ENCODE data around the gene TRIM59. TPM values are rescaled to one million over a fixed set of nuclear protein-coding genes. Genes with fewer than 3 reads are reported as not detected.
A peak's percentile ranks its signal among the peaks of the same experiment; 100 is the strongest.

The TRIM59 gene
- total and polyA plus RNA-seq, 9 of the 15 experiments (the other 6 are each of a cell fraction or from before 2014, with no cell fraction given) = 16.8 to 101 (median 34.8) TPM

DNA sequence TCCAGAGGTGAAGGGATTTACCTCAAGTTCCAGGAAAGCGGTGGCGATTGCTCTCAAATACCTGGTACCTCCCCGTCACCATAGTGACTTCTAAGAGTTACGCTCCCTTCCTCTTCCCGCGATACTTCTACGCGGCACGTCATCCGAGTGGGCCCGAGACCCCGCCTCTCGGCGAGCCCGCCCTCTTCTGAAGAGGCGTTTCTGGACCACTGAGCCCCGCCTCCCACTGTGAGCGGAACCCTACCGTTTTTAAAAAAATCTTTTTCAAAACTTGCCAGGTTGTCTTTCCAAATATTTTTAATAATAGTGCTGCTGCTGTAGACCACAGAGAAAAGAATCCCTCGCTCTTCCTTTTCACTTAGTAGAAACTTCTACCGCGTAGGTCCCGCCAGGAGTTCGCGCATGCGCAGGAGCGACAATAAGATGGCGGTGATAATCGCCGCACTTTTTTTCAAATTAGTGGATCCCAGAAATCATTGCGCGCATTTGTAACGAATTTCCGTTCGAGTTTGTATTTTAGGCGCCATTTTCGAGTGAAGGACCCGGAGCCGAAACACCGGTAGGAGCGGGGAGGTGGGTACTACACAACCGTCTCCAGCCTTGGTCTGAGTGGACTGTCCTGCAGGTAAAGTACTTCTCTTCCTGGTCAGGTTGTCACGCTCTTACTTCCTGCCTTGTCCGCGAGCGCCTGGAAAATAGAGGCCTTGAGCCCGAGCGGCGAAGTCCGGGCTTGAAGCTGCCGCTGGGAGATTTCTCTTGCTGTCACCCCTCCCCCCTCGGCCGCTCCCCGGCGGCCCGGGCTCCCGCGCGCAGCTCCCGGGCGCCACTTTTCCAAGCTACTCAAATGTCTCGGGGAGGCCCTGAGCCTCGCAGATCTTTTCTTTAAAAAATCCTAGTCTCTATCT lies 50.2 kb downstream of the TRIM59 start, which contains the start of the genes IFT80 and SMC4 (continued):
- TF ChIP-seq, protein P1, sequence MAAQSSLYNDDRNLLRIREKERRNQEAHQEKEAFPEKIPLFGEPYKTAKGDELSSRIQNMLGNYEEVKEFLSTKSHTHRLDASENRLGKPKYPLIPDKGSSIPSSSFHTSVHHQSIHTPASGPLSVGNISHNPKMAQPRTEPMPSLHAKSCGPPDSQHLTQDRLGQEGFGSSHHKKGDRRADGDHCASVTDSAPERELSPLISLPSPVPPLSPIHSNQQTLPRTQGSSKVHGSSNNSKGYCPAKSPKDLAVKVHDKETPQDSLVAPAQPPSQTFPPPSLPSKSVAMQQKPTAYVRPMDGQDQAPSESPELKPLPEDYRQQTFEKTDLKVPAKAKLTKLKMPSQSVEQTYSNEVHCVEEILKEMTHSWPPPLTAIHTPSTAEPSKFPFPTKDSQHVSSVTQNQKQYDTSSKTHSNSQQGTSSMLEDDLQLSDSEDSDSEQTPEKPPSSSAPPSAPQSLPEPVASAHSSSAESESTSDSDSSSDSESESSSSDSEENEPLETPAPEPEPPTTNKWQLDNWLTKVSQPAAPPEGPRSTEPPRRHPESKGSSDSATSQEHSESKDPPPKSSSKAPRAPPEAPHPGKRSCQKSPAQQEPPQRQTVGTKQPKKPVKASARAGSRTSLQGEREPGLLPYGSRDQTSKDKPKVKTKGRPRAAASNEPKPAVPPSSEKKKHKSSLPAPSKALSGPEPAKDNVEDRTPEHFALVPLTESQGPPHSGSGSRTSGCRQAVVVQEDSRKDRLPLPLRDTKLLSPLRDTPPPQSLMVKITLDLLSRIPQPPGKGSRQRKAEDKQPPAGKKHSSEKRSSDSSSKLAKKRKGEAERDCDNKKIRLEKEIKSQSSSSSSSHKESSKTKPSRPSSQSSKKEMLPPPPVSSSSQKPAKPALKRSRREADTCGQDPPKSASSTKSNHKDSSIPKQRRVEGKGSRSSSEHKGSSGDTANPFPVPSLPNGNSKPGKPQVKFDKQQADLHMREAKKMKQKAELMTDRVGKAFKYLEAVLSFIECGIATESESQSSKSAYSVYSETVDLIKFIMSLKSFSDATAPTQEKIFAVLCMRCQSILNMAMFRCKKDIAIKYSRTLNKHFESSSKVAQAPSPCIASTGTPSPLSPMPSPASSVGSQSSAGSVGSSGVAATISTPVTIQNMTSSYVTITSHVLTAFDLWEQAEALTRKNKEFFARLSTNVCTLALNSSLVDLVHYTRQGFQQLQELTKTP (IDR thresholded peaks at IDR 0.05; ENCODE audit: low read depth in 1 of 2, partially characterized antibody in 2 of 2) = peak; percentile 61 to 84
- TF ChIP-seq CREM (IDR thresholded peaks at IDR 0.05; ENCODE audit: low read depth) (peak; percentile 95), NBN (IDR thresholded peaks at IDR 0.05; ENCODE audit: low read depth) (peak; percentile 83), ZNF263 (CRISPR knock-in tag; IDR thresholded peaks at IDR 0.05; ENCODE audit: borderline replicate concordance) (no peak), FOXK1 (CRISPR knock-in tag; IDR thresholded peaks at IDR 0.05; ENCODE audit: borderline replicate concordance) (no peak), SIN3A (IDR thresholded peaks at IDR 0.05; ENCODE audit: borderline replicate concordance in 2 of 2, control insufficient read depth in 1 of 2, low read depth in 2 of 2, low read length in 2 of 2) (peak; percentile 62 to 79; a peak in 3 of 4 replicates)
- TF ChIP-seq, protein P2, sequence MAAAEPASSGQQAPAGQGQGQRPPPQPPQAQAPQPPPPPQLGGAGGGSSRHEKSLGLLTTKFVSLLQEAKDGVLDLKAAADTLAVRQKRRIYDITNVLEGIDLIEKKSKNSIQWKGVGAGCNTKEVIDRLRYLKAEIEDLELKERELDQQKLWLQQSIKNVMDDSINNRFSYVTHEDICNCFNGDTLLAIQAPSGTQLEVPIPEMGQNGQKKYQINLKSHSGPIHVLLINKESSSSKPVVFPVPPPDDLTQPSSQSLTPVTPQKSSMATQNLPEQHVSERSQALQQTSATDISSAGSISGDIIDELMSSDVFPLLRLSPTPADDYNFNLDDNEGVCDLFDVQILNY (CRISPR knock-in tag; IDR thresholded peaks at IDR 0.05) = peak; percentile 72; the same call in 1 of the 2 replicates
- TF ChIP-seq, protein P3, sequence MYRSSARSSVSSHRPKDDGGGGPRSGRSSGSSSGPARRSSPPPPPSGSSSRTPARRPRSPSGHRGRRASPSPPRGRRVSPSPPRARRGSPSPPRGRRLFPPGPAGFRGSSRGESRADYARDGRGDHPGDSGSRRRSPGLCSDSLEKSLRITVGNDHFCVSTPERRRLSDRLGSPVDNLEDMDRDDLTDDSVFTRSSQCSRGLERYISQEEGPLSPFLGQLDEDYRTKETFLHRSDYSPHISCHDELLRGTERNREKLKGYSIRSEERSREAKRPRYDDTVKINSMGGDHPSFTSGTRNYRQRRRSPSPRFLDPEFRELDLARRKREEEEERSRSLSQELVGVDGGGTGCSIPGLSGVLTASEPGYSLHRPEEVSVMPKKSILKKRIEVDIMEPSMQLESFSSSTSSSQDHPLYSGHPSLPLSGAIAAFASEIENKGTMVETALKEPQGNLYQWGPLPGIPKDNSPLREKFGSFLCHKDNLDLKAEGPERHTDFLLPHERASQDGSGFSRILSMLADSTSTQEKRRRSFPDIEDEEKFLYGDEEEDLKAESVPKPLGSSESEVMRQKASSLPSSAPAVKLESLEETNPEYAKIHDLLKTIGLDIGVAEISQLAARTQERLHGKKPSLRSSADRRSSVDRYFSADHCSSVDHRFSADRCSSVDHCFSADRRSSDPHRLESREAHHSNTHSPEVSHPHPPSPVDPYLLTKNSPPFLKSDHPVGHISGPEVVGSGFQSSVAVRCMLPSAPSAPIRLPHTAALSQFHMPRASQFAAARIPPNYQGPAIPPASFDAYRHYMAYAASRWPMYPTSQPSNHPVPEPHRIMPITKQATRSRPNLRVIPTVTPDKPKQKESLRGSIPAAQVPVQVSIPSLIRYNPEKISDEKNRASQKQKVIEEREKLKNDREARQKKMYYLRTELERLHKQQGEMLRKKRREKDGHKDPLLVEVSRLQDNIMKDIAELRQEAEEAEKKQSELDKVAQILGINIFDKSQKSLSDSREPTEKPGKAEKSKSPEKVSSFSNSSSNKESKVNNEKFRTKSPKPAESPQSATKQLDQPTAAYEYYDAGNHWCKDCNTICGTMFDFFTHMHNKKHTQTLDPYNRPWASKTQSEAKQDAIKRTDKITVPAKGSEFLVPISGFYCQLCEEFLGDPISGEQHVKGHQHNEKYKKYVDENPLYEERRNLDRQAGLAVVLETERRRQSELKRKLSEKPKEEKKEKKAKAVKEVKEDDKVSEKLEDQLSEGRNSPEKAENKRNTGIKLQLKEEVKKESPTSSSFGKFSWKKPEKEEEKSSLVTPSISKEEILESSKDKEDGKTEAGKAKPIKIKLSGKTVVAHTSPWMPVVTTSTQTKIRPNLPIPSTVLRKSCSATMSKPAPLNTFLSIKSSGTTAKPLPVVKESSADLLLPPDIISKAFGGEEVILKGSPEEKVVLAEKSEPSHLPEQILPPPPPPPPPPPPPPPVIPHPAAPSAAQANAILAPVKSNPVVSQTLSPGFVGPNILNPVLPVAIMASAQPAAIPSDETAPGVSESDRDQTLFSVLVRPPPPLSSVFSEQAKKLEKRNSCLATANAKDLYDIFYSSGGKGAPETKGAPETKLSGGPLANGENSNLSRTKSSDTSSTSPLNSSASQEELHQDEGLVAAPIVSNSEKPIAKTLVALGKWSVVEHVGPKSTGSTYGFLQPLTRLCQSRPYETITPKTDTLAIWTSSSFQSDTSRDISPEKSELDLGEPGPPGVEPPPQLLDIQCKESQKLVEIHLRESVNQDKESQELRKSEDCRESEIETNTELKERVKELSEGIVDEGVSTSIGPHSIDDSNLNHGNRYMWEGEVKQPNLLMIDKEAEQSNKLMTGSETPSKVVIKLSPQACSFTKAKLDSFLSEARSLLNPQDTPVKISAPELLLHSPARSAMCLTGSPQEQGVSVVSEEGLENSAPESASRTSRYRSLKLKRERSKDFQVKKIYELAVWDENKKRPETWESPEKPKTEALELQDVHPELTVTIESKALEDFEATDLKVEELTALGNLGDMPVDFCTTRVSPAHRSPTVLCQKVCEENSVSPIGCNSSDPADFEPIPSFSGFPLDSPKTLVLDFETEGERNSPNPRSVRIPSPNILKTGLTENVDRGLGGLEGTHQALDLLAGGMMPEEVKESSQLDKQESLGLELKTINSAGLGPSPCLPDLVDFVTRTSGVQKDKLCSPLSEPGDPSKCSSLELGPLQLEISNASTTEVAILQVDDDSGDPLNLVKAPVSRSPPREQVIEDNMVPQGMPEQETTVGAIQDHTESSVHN (IDR thresholded peaks at IDR 0.05; ENCODE audit: borderline replicate concordance in 1 of 2, low read depth in 1 of 2) = 0 out of 4 replicates have a peak, but pooled peaks of 1 of the 2 experiments have one; percentile 12
- TF ChIP-seq, protein P4, sequence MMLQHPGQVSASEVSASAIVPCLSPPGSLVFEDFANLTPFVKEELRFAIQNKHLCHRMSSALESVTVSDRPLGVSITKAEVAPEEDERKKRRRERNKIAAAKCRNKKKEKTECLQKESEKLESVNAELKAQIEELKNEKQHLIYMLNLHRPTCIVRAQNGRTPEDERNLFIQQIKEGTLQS (IDR thresholded peaks at IDR 0.05) = no peak
- TF ChIP-seq, protein P4 (CRISPR knock-in tag; conservative IDR thresholded peaks at IDR 0.05) = peak; percentile 55; the same call in 1 of the 2 replicates
